22Rv1 (cell line): ENCODE measurements around the gene MIB2.

Source experiments
- H3K27ac ChIP-seq: fragments of 450-650 bp; 2 replicates; pipeline ENCODE4 v1.5.1; 2017
- CTCF ChIP-seq: fragments of 450-650 bp; IDR thresholded peaks from 2 replicates; pipeline ENCODE4 v1.5.1; 2017; ENCODE audit warnings: mild to moderate bottlenecking
- ZFX ChIP-seq: fragments of 450-650 bp; IDR thresholded peaks from 2 replicates; pipeline ENCODE4 v1.6.1; 2017; ENCODE audit warnings: antibody characterized with exemption, borderline replicate concordance

Gene MIB2

GRCh38 chr1:1623181-1623630 lies 7.9 kb downstream of the MIB2 start:
- TF ChIP-seq CTCF (no peak), ZFX (no peak)
- no peak overlapping the region for H3K27ac ChIP-seq

GRCh38 chr1:1623631-1624442 lies 8.5 kb downstream of the MIB2 start:
- TF ChIP-seq CTCF, result no peak
- TF ChIP-seq ZFX, result no peak
- no peak overlapping the region for H3K27ac ChIP-seq

GRCh38 chr1:1624443-1625403 lies 9.4 kb downstream of the MIB2 start:
- no peak overlapping the region for H3K27ac ChIP-seq

GRCh38 chr1:1625404-1625775 lies 10.1 kb downstream of the MIB2 start:
- TF ChIP-seq CTCF, result no peak
- TF ChIP-seq ZFX, result no peak
- H3K27ac ChIP-seq, result no peak overlapping the region

More at GRCh38 chr1:1624443-1625403, 9.4 kb downstream of the MIB2 start:
- TF ChIP-seq ZFX, result no peak
- TF ChIP-seq CTCF, result no peak

GRCh38 chr1:1625824-1626206 lies 10.5 kb downstream of the MIB2 start:
- H3K27ac ChIP-seq, result no peak overlapping the region
- TF ChIP-seq CTCF, result no peak
- TF ChIP-seq ZFX, result no peak

- no peak for TF ChIP-seq ZFX
- TF ChIP-seq CTCF, result no peak
- H3K27ac ChIP-seq, result no peak overlapping the region
These were observed 11.2 kb downstream of the MIB2 start for GRCh38 chr1:1626207-1627141.
